Activated CD8-positive, alpha-beta T cell treated with anti-CD3 and anti-CD28 coated beads, Interleukin-2, amount 10 ng/mL, durations not matched to agents 7 days and 5 days (primary cell): ENCODE results near the gene S100A16. TPM values are rescaled to one million over a fixed set of nuclear protein-coding genes. Genes with fewer than 3 reads are reported as not detected.
A peak's percentile ranks its signal among the peaks of the same experiment; 100 is the strongest.
"Not testable (repeated sequence)": the region's sequence is repeated elsewhere in the genome, so short reads cannot be mapped to it uniquely, and the experiment has no call there.

ENCODE experiments used
- ATAC-seq: fragments of 150-1000 bp; cut with Tn5 transposase; one replicate; pipeline ENCODE4 v1.10.0; 2021; ENCODE audit warnings: moderate library complexity
- CTCF ChIA-PET: fragments of 350-600 bp; sonication (Branson Sonifier 250); formaldehyde crosslinking; loops from one replicate; lab custom pipeline; 2021; ENCODE audit warnings: antibody characterized with exemption; lab: Charles Lee
- POLR2A ChIA-PET: fragments of 350-600 bp; sonication (Branson Sonifier 250); formaldehyde crosslinking; loops from one replicate; lab custom pipeline; 2021; ENCODE audit warnings: antibody characterized with exemption; lab: Charles Lee
- DNase-seq: peaks from one replicate; pipeline ENCODE4 v3.0.0-alpha.2; 2020
- H3K27ac Mint-ChIP-seq: one replicate; pipeline ENCODE4 v1.8.0; 2021; ENCODE audit warnings: mild to moderate bottlenecking, mixed read lengths
- H3K27me3 Mint-ChIP-seq: one replicate; pipeline ENCODE4 v1.8.0; 2021; ENCODE audit warnings: low read depth, mixed read lengths
- H3K36me3 Mint-ChIP-seq: one replicate; pipeline ENCODE4 v1.8.0; 2021; ENCODE audit warnings: low read depth, mixed read lengths
- H3K4me1 Mint-ChIP-seq: one replicate; pipeline ENCODE4 v1.8.0; 2021; ENCODE audit warnings: low read depth, mixed read lengths
- H3K4me3 Mint-ChIP-seq: one replicate; pipeline ENCODE4 v1.8.0; 2021; ENCODE audit warnings: mild to moderate bottlenecking, mixed read lengths
- H3K9me3 Mint-ChIP-seq: one replicate; pipeline ENCODE4 v1.8.0; 2022; ENCODE audit warnings: mixed read lengths; ENCODE audit not compliant: insufficient read depth
- total RNA-seq, 2 experiments: library from RNA; stranded (reverse); gene quantifications; one replicate each; pipeline ENCODE4 v1.2.3, GENCODE V29; 2021

Gene S100A16
- total RNA-seq, 2 experiments from 2014 or later = not detected

DNA sequence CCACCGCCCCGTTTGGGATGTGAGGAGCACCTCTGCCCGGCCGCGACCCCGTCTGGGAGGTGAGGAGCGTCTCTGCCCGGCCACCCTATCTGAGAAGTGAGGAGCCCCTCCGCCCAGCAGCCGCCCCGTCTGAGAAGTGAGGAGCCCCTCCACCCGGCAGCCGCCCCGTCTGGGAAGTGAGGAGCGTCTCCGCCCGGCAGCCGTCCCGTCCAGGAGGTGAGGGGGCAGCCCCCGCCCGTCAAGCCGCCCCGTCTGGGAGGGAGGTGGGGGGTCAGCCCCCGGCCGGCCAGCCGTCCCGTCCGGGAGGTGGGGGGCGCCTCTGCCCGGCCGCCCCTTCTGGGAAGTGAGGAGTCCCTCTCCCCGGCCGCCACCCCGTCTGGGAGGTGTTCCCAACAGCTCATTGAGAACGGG, 37.9 kb downstream of the S100A16 start:
- H3K27ac Mint-ChIP-seq, H3K4me3 Mint-ChIP-seq, CTCF ChIA-PET, H3K36me3 Mint-ChIP-seq, POLR2A ChIA-PET, H3K9me3 Mint-ChIP-seq, ATAC-seq, DNase-seq: not testable (repeated sequence)
- Mint-ChIP-seq H3K4me1 (peaks cover 18% of the 10 kb centered on the region), H3K27me3 (peaks cover 31% of the 10 kb centered on the region)

DNA sequence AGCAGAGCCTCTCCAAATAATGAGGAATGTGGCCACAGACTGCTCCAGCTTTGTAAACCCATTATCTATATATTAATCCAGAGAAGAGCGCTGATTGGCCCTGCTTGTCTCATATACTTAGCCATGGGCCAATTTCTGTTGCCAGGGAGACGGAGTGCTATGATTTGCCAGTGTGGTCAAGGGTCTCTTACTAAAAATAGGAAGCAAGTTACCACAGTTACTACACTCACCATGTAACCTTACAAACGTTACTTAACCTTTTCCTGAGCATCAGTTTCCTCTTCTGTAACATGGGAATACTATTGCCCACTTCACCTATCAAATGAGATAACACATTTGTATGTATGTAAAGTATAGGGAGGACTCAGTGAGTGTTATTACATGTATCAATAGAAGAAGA, 39.6 kb downstream of the S100A16 start:
- peaks cover 27% of the 10 kb centered on the region for H3K4me1 Mint-ChIP-seq
- DNase-seq (no peak), ATAC-seq (no peak)
- ChIA-PET CTCF (interaction anchor here (1.0 to 7.4 kb wide), 27 partner anchors 8 to 413 kb away, joined by 3 to 245 read pairs (median 5); partner anchors contain the start of genes CHTOP, RAB13, S100A1 and S100A13), POLR2A (interaction anchor here (0.7 to 1.6 kb wide), 3 partner anchors 41 to 93 kb away, joined by 3 to 8 read pairs (median 5); partner anchors contain the start of gene CHTOP)
- no peak overlapping the region for H3K27ac Mint-ChIP-seq
- H3K27me3 Mint-ChIP-seq = peaks cover 24% of the 10 kb centered on the region
- no peaks in the 10 kb centered on the region for H3K9me3 Mint-ChIP-seq
- no peaks in the 10 kb centered on the region for H3K36me3 Mint-ChIP-seq
- no peak overlapping the region for H3K4me3 Mint-ChIP-seq

- Mint-ChIP-seq H3K4me1 (peaks cover 33% of the 10 kb centered on the region), H3K27me3 (peaks cover 17% of the 10 kb centered on the region), H3K4me3 (no peak overlapping the region), H3K9me3 (no peaks in the 10 kb centered on the region), H3K36me3 (no peaks in the 10 kb centered on the region), H3K27ac (no peak overlapping the region)
- ChIA-PET CTCF (interaction anchor here (1.0 to 7.4 kb wide), 36 partner anchors 9 to 414 kb away, joined by 3 to 245 read pairs (median 4); partner anchors contain the start of genes CHTOP, RAB13, S100A1 and S100A13), POLR2A (interaction anchor here (0.7 to 1.7 kb wide), 4 partner anchors 37 to 94 kb away, joined by 3 to 8 read pairs (median 5); partner anchors contain the start of genes CHTOP and S100A6)
- ATAC-seq (peak; percentile 78), DNase-seq (peak; percentile 65)
Observed at GRCh38 chr1:153572569-153573015, 40.3 kb downstream of the S100A16 start.

- peaks cover 11% of the 10 kb centered on the region for H3K27me3 Mint-ChIP-seq
- H3K36me3 Mint-ChIP-seq = no peaks in the 10 kb centered on the region
- H3K4me1 Mint-ChIP-seq = peaks cover 38% of the 10 kb centered on the region
Observed at GRCh38 chr1:153571706-153572105, 41.2 kb downstream of the S100A16 start.

GRCh38 chr1:153570874-153571273, 42.1 kb downstream of the S100A16 start:
- ChIA-PET CTCF (interaction anchor here (0.6 to 7.4 kb wide), 13 partner anchors 10 to 1089 kb away, joined by 3 to 245 read pairs (median 4); partner anchors contain the start of genes CHTOP, RAB13, S100A1 and S100A13), POLR2A (interaction anchor here (0.7 to 1.2 kb wide), 2 partner anchors 25 to 39 kb away, joined by 3 to 4 read pairs; partner anchors contain the start of gene S100A4)
- ATAC-seq (no peak), DNase-seq (no peak)
- Mint-ChIP-seq H3K27ac (no peak overlapping the region), H3K9me3 (no peaks in the 10 kb centered on the region), H3K27me3 (peaks cover 11% of the 10 kb centered on the region), H3K4me1 (peaks cover 45% of the 10 kb centered on the region), H3K36me3 (no peaks in the 10 kb centered on the region), H3K4me3 (no peak overlapping the region)

More at GRCh38 chr1:153571706-153572105, 41.2 kb downstream of the S100A16 start:
- no peak overlapping the region for H3K4me3 Mint-ChIP-seq
- ATAC-seq = no peak
- DNase-seq = no peak
- ChIA-PET POLR2A (interaction anchor here (1.6 to 1.7 kb wide), 2 partner anchors 36 to 39 kb away, joined by 5 read pairs; partner anchors contain the start of gene S100A6), CTCF (interaction anchor here (1.0 to 7.4 kb wide), 29 partner anchors 8 to 415 kb away, joined by 3 to 245 read pairs (median 5); partner anchors contain the start of genes CHTOP, RAB13, S100A1 and S100A13)
- H3K27ac Mint-ChIP-seq = no peak overlapping the region
- H3K9me3 Mint-ChIP-seq = no peaks in the 10 kb centered on the region

GRCh38 chr1:153569465-153569864, 43.5 kb downstream of the S100A16 start:
- peaks cover 52% of the 10 kb centered on the region for H3K4me1 Mint-ChIP-seq
- no peaks in the 10 kb centered on the region for H3K36me3 Mint-ChIP-seq
- ChIA-PET POLR2A (interaction anchor here (1.7 kb wide), 1 partner anchor 59 kb away, joined by 3 read pairs; no protein-coding TSS in a partner anchor), CTCF (interaction anchor here (1.0 to 7.4 kb wide), 14 partner anchors 9 to 102 kb away, joined by 3 to 245 read pairs (median 13); partner anchors contain the start of genes CHTOP, S100A1, S100A13 and S100A4)
- DNase-seq (no peak), ATAC-seq (no peak)
- peaks cover 11% of the 10 kb centered on the region for H3K27me3 Mint-ChIP-seq
- H3K9me3 Mint-ChIP-seq = no peaks in the 10 kb centered on the region
- no peak overlapping the region for H3K27ac Mint-ChIP-seq
- no peak overlapping the region for H3K4me3 Mint-ChIP-seq

GRCh38 chr1:153568367-153569099, 44.4 kb downstream of the S100A16 start:
- ChIA-PET CTCF (interaction anchor here (0.6 to 7.4 kb wide), 28 partner anchors 8 to 378 kb away, joined by 3 to 245 read pairs (median 6); partner anchors contain the start of genes DENND4B, S100A1, S100A13 and S100A4), POLR2A (interaction anchor here (0.6 to 1.7 kb wide), 6 partner anchors 12 to 58 kb away, joined by 3 to 12 read pairs (median 4); partner anchors contain the start of gene S100A6)
- DNase-seq (peak; percentile 87), ATAC-seq (peak; percentile 55)
- H3K4me3 Mint-ChIP-seq = peak overlapping the region; percentile 57
- H3K9me3 Mint-ChIP-seq = no peaks in the 10 kb centered on the region
- peaks cover 52% of the 10 kb centered on the region for H3K4me1 Mint-ChIP-seq
- H3K27ac Mint-ChIP-seq = peak overlapping the region; percentile 36
- H3K36me3 Mint-ChIP-seq = no peaks in the 10 kb centered on the region
- peaks cover 11% of the 10 kb centered on the region for H3K27me3 Mint-ChIP-seq

GRCh38 chr1:153567621-153568366, 45.1 kb downstream of the S100A16 start:
- H3K4me3 Mint-ChIP-seq = no peak overlapping the region
- H3K27me3 Mint-ChIP-seq = peaks cover 11% of the 10 kb centered on the region
- peak overlapping the region; percentile 6 for H3K27ac Mint-ChIP-seq
- DNase-seq (no peak), ATAC-seq (no peak)
- CTCF ChIA-PET = interaction anchor here (0.6 to 7.4 kb wide), 27 partner anchors 8 to 378 kb away, joined by 3 to 245 read pairs (median 6); partner anchors contain the start of genes DENND4B, S100A1, S100A13 and S100A4
- POLR2A ChIA-PET = interaction anchor here (1.0 to 1.7 kb wide), 4 partner anchors 11 to 35 kb away, joined by 3 to 12 read pairs (median 6); partner anchors contain the start of gene S100A6
- peaks cover 47% of the 10 kb centered on the region for H3K4me1 Mint-ChIP-seq
- no peaks in the 10 kb centered on the region for H3K9me3 Mint-ChIP-seq
- no peaks in the 10 kb centered on the region for H3K36me3 Mint-ChIP-seq

- POLR2A ChIA-PET = interaction anchor here (1.1 to 2.0 kb wide), 7 partner anchors 21 to 67 kb away, joined by 4 to 16 read pairs (median 6); partner anchors contain the start of genes CHTOP, S100A4, S100A5 and S100A6
- CTCF ChIA-PET = interaction anchor here (0.7 to 8.3 kb wide), 8 partner anchors 22 to 214 kb away, joined by 4 to 106 read pairs (median 6); partner anchors contain the start of genes S100A4, S100A5 and S100A6
- H3K27me3 Mint-ChIP-seq = peaks cover 11% of the 10 kb centered on the region
- H3K9me3 Mint-ChIP-seq = no peaks in the 10 kb centered on the region
- H3K36me3 Mint-ChIP-seq = no peaks in the 10 kb centered on the region
- ATAC-seq (peak; percentile 82), DNase-seq (peak; percentile 83)
- H3K27ac Mint-ChIP-seq = peak overlapping the region; percentile 92
- H3K4me1 Mint-ChIP-seq = peaks cover 38% of the 10 kb centered on the region
- no peak overlapping the region for H3K4me3 Mint-ChIP-seq
Observed at GRCh38 chr1:153566414-153567371, 46.2 kb downstream of the S100A16 start.
